Posterior vena cava (tissue), 2 donors: ENCODE data around the gene PCDHA8. TPM values are rescaled to one million over a fixed set of nuclear protein-coding genes. Genes with fewer than 3 reads are reported as not detected.
"Not testable (repeated sequence)": the region's sequence is repeated elsewhere in the genome, so short reads cannot be mapped to it uniquely, and the experiment has no call there.

Source experiments
- DNase-seq: peaks from one replicate; pipeline ENCODE4 v3.0.0-alpha.2; 2020; ENCODE audit warnings: low spot score
- intact Hi-C, 2 donors: fragments of 100-400 bp; cut with DNase I; formaldehyde crosslinking; loops; one replicate each; pipeline versions ENCODE4 v1.14.1 to v1.14.2; 2022 to 2023
- long read RNA-seq, 2 donors: library from polyadenylated mRNA; unstranded; transcript quantifications; one replicate each; pipeline ENCODE4 v2.0.0, GENCODE V29; 2020 to 2021
- total RNA-seq, 2 donors: library from RNA; stranded (reverse); fragmentation: NEBNext Ultra II Directional; extraction: Animal tissue kit (Norgen Biotek cat#: 25700); gene quantifications; one replicate each; pipeline ENCODE4 v1.2.1, GENCODE V29; 2021
- donor health status: DM: yes; HTN: yes; CAD: no.
- donor health status: DM: yes; HTN: yes; CAD: no.

PCDHA8 gene, protein sequence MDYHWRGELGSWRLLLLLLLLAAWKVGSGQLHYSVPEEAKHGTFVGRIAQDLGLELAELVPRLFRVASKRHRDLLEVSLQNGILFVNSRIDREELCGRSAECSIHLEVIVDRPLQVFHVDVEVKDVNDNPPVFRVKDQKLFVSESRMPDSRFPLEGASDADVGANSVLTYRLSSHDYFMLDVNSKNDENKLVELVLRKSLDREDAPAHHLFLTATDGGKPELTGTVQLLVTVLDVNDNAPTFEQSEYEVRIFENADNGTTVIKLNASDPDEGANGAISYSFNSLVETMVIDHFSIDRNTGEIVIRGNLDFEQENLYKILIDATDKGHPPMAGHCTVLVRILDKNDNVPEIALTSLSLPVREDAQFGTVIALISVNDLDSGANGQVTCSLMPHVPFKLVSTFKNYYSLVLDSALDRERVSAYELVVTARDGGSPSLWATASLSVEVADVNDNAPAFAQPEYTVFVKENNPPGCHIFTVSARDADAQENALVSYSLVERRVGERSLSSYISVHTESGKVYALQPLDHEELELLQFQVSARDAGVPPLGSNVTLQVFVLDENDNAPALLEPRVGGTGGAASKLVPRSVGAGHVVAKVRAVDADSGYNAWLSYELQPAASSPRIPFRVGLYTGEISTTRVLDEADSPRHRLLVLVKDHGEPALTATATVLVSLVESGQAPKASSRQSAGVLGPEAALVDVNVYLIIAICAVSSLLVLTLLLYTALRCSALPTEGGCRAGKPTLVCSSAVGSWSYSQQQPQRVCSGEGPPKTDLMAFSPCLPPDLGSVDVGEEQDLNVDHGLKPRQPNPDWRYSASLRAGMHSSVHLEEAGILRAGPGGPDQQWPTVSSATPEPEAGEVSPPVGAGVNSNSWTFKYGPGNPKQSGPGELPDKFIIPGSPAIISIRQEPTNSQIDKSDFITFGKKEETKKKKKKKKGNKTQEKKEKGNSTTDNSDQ
- total RNA-seq: not detected
- long read RNA-seq, donor 1: 0 reads
- long read RNA-seq, donor 2: 0 reads

DNA sequence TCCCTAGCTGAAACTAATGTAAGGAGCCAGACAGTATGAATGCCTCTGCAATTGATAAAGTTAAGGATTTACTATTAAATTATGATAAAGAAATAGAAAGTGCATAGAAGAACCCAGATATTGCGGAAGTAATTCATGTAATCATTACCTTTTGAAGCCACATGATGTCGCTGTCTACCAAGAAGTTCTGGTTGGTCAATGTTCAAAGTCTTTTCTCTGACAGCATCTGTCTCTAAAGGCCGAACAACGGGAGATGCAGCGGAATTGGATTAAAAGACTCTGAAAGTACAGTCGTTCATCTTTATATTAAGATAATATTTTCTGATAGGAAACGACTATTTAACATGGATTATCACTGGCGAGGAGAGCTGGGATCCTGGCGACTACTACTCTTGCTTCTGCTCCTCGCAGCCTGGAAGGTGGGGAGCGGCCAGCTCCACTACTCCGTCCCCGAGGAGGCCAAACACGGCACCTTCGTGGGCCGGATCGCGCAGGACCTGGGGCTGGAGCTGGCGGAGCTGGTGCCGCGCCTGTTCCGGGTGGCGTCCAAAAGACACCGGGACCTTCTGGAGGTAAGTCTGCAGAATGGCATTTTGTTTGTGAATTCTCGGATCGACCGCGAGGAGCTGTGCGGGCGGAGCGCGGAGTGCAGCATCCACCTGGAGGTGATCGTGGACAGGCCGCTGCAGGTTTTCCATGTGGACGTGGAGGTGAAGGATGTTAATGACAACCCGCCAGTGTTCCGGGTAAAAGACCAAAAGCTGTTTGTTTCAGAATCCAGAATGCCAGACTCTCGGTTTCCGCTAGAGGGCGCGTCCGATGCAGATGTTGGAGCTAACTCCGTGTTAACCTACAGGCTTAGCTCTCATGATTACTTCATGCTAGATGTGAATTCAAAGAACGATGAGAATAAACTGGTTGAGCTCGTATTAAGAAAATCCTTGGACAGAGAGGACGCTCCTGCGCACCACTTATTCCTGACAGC is at the start of gene PCDHA8:
PCDHA8 (plus strand) TSS at position 210 of the 985 bp plus-strand sequence; CDS start at position 345, 135 bp downstream.
- no peak for DNase-seq
- intact Hi-C loops: no loop called here

DNA sequence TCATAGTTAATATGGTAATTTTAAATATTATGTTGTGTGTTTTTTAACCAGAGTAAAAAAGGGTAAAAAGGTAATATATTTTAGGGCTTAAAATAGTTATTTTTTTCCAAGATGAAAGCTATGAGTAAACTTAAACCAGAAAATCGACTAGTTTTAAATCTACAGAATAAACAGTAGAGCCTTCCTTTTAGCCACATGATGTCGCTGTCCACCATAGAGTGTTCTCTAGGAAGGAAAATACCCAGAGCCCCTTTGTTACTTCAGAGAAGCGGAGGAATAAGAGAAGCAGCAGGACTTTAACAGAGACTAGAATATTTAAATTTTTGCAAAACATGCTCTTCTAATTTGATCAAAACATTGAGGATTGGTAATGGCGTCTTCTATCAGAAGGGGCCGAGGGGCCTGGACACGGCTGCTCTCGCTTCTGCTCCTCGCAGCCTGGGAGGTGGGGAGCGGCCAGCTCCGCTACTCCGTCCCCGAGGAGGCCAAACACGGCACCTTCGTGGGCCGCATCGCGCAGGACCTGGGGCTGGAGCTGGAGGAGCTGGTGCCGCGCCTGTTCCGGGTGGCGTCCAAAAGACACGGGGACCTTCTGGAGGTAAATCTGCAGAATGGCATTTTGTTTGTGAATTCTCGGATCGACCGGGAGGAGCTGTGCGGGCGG is 46.3 kb upstream of the PCDHA8 start, which contains the start of gene PCDHA2:
PCDHA2 (plus strand) TSS at position 258 of the 664 bp plus-strand sequence.
- no peak for DNase-seq
- intact Hi-C loops: no loop called here

GRCh38 chr5:140795259-140795641 is 45.7 kb upstream of the PCDHA8 start:
- intact Hi-C loops: no loop called here
- no peak for DNase-seq

GRCh38 chr5:140796072-140796717 is 44.8 kb upstream of the PCDHA8 start:
- intact Hi-C loops: not testable (repeated sequence)

GRCh38 chr5:140796718-140797095 is 44.3 kb upstream of the PCDHA8 start:
- DNase-seq: peak; percentile 77
- intact Hi-C loops: no loop called here

More at GRCh38 chr5:140796072-140796717, 44.8 kb upstream of the PCDHA8 start:
- peak; percentile 76 for DNase-seq

- intact Hi-C loops: no loop called here
- DNase-seq: no peak
These were observed 40.0 kb upstream of the PCDHA8 start, which contains the start of gene PCDHA3 for GRCh38 chr5:140800816-140801493. TSS of gene PCDHA3 (plus strand) at chr5:140801057.

GRCh38 chr5:140801494-140801841 is 39.5 kb upstream of the PCDHA8 start:
- intact Hi-C loops: no loop called here

GRCh38 chr5:140802381-140802780 is 38.6 kb upstream of the PCDHA8 start:
- DNase-seq, intact Hi-C loops: not testable (repeated sequence)

More at GRCh38 chr5:140801494-140801841, 39.5 kb upstream of the PCDHA8 start:
- DNase-seq: no peak

DNA sequence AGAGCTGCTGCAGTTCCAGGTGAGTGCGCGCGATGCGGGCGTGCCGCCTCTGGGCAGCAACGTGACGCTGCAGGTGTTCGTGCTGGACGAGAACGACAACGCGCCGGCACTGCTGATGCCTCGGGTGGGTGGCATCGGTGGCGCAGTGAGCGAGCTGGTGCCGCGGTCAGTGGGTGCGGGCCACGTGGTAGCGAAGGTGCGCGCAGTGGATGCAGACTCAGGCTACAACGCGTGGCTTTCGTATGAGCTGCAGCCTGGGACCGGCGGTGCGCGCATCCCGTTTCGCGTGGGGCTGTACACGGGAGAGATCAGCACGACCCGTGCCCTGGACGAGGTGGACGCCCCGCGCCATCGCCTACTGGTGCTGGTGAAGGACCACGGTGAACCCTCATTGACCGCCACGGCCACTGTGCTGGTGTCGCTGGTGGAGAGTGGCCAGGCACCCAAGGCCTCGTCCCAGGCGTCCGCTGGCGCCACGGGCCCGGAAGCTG is 38.2 kb upstream of the PCDHA8 start:
- DNase-seq: no peak
- intact Hi-C loops: no loop called here

DNA sequence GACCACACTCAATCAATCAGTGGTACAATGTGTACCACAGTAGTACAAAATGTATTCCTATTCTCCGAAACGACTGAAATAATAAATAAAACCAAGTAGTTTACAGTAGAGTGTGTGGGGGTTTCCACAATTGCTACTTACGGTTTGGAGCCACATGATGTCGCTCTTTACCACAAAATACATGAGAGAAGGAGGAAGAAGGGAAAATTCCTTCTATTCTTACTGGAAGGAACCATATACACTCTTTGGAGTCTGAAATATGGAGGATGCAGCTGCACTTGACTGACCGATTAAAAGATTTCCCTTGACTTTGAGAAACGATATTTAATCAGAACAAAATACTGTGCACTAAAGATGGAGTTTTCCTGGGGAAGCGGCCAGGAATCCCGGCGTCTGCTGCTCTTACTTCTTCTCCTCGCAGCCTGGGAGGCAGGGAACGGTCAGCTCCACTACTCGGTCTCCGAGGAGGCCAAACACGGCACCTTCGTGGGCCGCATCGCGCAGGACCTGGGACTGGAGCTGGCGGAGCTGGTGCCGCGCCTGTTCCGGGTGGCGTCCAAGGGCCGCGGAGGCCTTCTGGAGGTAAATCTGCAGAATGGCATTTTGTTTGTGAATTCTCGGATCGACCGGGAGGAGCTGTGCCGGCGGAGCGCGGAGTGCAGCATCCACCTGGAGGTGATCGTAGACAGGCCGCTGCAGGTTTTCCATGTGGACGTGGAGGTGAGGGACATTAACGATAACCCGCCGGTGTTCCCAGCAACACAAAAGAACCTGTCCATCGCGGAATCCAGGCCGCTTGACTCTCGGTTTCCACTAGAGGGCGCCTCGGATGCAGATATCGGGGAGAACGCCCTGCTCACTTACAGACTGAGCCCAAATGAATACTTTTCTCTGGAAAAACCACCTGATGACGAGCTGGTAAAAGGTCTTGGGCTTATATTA is 33.9 kb upstream of the PCDHA8 start, which contains the start of gene PCDHA4:
PCDHA4 (plus strand) TSS at position 235 of the 942 bp plus-strand sequence.
- DNase-seq: no peak
- intact Hi-C loops: no loop called here

DNA sequence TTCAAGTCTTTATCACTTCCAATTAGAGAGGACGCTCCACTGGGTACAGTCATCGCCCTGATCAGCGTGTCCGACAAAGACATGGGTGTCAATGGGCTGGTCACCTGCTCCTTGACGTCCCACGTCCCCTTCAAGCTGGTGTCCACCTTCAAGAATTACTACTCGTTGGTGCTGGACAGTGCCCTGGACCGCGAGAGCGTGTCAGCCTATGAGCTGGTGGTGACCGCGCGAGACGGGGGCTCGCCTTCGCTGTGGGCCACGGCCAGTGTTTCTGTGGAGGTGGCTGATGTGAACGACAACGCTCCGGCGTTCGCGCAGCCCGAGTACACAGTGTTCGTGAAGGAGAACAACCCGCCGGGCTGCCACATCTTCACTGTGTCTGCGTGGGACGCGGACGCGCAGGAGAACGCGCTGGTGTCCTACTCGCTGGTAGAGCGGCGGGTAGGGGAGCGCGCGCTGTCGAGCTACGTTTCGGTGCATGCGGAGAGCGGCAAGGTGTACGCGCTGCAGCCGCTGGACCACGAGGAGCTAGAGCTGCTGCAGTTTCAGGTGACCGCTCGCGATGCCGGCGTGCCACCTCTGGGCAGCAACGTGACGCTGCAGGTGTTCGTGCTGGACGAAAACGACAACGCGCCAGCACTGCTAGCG is 32.6 kb upstream of the PCDHA8 start:
- intact Hi-C loops, DNase-seq: not testable (repeated sequence)

DNA sequence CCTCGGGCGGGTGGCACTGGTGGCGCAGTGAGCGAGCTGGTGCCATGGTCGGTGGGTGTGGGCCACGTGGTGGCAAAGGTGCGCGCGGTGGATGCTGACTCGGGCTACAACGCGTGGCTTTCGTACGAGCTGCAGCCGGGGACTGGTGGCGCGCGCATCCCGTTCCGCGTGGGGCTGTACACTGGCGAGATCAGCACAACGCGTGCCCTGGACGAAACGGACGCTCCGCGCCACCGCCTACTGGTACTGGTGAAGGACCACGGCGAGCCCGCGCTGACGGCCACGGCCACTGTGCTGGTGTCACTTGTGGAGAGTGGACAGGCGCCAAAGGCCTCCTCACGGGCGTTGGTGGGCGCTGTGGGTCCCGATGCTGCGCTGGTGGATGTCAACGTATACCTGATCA is 32.1 kb upstream of the PCDHA8 start:
- intact Hi-C loops: no loop called here
- DNase-seq: peak; percentile 82

DNA sequence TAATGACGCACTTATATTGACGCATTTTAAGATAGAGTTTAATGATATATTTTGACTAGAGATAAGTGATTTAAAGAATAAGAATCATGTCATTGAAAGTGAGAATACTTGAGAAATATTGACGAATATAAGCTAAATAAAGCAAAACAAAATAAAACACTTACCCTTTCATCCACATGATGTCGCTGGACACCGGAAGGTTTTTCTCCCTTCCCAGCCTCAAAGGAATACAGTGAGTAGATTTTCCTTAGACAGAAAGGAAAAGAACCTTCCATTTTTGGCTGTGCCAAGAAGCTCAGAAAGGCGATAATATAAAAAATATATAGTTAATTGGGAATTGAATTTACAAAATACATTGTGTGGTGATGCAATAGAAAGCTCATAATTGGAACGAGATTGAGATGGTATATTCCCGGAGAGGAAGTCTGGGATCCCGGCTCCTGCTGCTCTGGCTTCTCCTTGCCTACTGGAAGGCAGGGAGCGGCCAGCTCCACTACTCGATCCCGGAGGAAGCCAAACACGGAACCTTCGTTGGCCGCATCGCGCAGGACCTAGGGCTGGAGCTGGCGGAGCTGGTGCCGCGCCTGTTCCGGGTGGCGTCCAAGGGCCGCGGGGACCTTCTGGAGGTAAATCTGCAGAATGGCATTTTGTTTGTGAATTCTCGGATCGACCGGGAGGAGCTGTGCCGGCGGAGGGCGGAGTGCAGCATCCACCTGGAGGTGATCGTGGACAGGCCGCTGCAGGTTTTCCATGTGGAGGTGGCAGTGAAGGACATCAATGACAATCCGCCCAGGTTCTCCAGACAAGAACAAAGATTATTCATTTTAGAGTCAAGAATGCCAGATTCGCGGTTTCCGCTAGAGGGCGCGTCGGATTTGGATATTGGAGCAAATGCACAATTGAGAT is 19.4 kb upstream of the PCDHA8 start, which contains the start of gene PCDHA5:
PCDHA5 (plus strand) TSS at position 239 of the 906 bp plus-strand sequence.
- DNase-seq: peak; percentile 77
- intact Hi-C loops: no loop called here

GRCh38 chr5:140822281-140822629 is 18.7 kb upstream of the PCDHA8 start:
- no peak for DNase-seq
- intact Hi-C loops: no loop called here
